ENCODE results near the gene SPTBN4.
"Not testable (repeated sequence)": the region's sequence is repeated elsewhere in the genome, so short reads cannot be mapped to it uniquely, and the experiment has no call there.

The SPTBN4 gene

DNA sequence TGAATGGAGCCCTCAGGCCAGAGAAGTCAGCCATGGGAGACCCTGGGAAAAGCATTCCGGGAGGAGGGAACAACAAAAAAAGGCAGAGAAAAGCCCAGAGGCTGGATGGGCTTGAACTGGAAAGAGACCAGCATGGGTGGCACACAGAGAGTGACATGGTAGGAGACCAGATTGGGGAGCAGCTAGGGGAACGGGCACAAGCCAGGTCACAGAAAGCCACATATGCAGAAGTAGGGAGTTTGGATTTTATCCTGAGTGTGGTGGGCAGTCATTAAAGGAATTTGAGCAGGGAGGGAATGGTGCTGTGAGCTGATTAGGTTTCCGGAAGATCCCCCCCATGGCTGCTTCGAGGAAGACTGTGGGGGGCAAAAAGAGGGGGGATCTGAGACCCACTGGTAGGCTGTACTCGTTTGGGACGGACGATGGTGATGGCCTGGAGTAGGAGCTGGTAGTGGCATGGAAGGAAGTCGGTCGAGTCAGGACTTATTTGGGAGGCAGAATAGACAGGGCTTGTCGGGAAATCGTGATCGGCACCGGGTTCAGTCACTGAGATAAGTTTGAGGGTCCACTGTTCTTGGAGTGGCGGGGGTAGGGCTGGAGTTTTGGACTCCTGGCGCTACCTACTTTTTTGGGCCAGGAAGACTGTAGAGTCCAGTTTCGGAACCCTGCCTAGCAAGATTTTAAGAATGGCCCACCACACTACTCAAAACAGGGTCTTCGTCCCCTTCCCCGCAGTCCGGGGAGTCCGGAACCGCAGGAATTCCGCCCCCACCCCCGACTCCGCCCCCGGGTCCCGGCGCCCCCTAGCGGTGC, 42.0 kb upstream of the SPTBN4 start:
- H3K79me1 ChIP-seq (replicated peaks; ENCODE audit: low read length, poor library complexity, severe bottlenecking), result peaks cover 6% of the 10 kb centered on the region
- WGBS, result 1% methylated on average over 20 of the region's 28 CpGs

GRCh38 chr19:40425450-40426287, 41.1 kb upstream of the SPTBN4 start, which contains the start of gene SERTAD1:
TSS of gene SERTAD1 (minus strand) at chr19:40425992. CDS start at chr19:40423546, 2,446 bp downstream.
- under 1% methylated on average over 61 of the region's 75 CpGs for WGBS
- no peak within 1 kb of the TSS for H2AFZ ChIP-seq (ENCODE audit: low read depth, low read length)
- peak within 1 kb of the TSS; percentile 85 for H4K91ac ChIP-seq (ENCODE audit: low read length)
- H3K4me2 ChIP-seq (ENCODE audit: low read length, poor library complexity, severe bottlenecking), result peak within 1 kb of the TSS; percentile 94
- H3K14ac ChIP-seq (ENCODE audit: low read length in 2 of 2), result peak within 1 kb of the TSS in 1 of 2 experiments; percentile 94
- peak within 1 kb of the TSS; percentile 75 for H2BK12ac ChIP-seq (ENCODE audit: low read length in 2 of 2)
- H3K23ac ChIP-seq (ENCODE audit: low read length in 2 of 2), result peak within 1 kb of the TSS; percentile 67 to 98
- peak within 1 kb of the TSS; percentile 73 to 89 for H3K4ac ChIP-seq (ENCODE audit: low read depth in 1 of 2, low read length in 2 of 2)
- peak within 1 kb of the TSS; percentile 88 for H2AK5ac ChIP-seq (ENCODE audit: low read length, severe bottlenecking)
- H3K27me3 ChIP-seq (ENCODE audit: control insufficient read depth in 1 of 2, insufficient read depth in 1 of 2, low read length in 2 of 2), result no peaks in the 10 kb centered on the region
- peak within 1 kb of the TSS; percentile 100 for H2BK15ac ChIP-seq (ENCODE audit: low read depth, poor library complexity, severe bottlenecking)
- peak within 1 kb of the TSS; percentile 80 to 86 for H3K4me3 ChIP-seq (ENCODE audit: insufficient read depth in 1 of 2, low read depth in 1 of 2, low read length in 2 of 2)
- H3K18ac ChIP-seq (ENCODE audit: low read depth in 1 of 2, low read length in 2 of 2), result peak within 1 kb of the TSS; percentile 86 to 96
- H3K4me1 ChIP-seq (ENCODE audit: control insufficient read depth, insufficient read depth, low read depth, low read length), result peaks cover 10% of the 10 kb centered on the region
- peak within 1 kb of the TSS; percentile 96 for H2BK120ac ChIP-seq (ENCODE audit: low read depth, low read length)
- H3K9me3 ChIP-seq (ENCODE audit: control insufficient read depth, low read length), result no peaks in the 10 kb centered on the region
- H3K36me3 ChIP-seq (ENCODE audit: control insufficient read depth in 1 of 2, insufficient read depth in 2 of 2, low read depth in 1 of 2, low read length in 2 of 2), result peaks cover 11 to 15% of the 10 kb centered on the region in 2 experiments
- H2BK5ac ChIP-seq (ENCODE audit: low read depth, low read length, poor library complexity, severe bottlenecking), result peak within 1 kb of the TSS; percentile 97
- peak within 1 kb of the TSS; percentile 99 for H3K9ac ChIP-seq (ENCODE audit: low read length)
- DNase-seq, result peak; percentile 99
- peaks cover 6% of the 10 kb centered on the region for H3K79me1 ChIP-seq (replicated peaks; ENCODE audit: low read length, poor library complexity, severe bottlenecking)
- H4K8ac ChIP-seq (ENCODE audit: low read length), result peak within 1 kb of the TSS; percentile 83
- H3K27ac ChIP-seq (ENCODE audit: low read length, poor library complexity, severe bottlenecking), result peak within 1 kb of the TSS; percentile 99

More for the DNA sequence above, 42.0 kb upstream of the SPTBN4 start:
- Histone ChIP-seq H3K27me3 (ENCODE audit: control insufficient read depth in 1 of 2, insufficient read depth in 1 of 2, low read length in 2 of 2) (no peaks in the 10 kb centered on the region), H3K27ac (ENCODE audit: low read length, poor library complexity, severe bottlenecking) (peak overlapping the region; percentile 99), H2BK120ac (ENCODE audit: low read depth, low read length) (peak overlapping the region; percentile 96), H3K9ac (ENCODE audit: low read length) (peak overlapping the region; percentile 99), H4K91ac (ENCODE audit: low read length) (peak overlapping the region; percentile 85), H2AK5ac (ENCODE audit: low read length, severe bottlenecking) (peak overlapping the region; percentile 88), H3K14ac (ENCODE audit: low read length in 2 of 2) (peak overlapping the region; percentile 43 to 94), H3K36me3 (ENCODE audit: control insufficient read depth in 1 of 2, insufficient read depth in 2 of 2, low read depth in 1 of 2, low read length in 2 of 2) (peaks cover 11 to 15% of the 10 kb centered on the region in 2 experiments), H2AFZ (ENCODE audit: low read depth, low read length) (no peak overlapping the region), H3K18ac (ENCODE audit: low read depth in 1 of 2, low read length in 2 of 2) (peak overlapping the region; percentile 86 to 96), H3K4me1 (ENCODE audit: control insufficient read depth, insufficient read depth, low read depth, low read length) (peaks cover 11% of the 10 kb centered on the region), H3K23ac (ENCODE audit: low read length in 2 of 2) (peak overlapping the region; percentile 67 to 98), H3K4me2 (ENCODE audit: low read length, poor library complexity, severe bottlenecking) (peak overlapping the region; percentile 94), H2BK12ac (ENCODE audit: low read length in 2 of 2) (peak overlapping the region; percentile 75), H4K8ac (ENCODE audit: low read length) (peak overlapping the region; percentile 83), H3K9me3 (ENCODE audit: control insufficient read depth, low read length) (no peaks in the 10 kb centered on the region), H2BK15ac (ENCODE audit: low read depth, poor library complexity, severe bottlenecking) (peak overlapping the region; percentile 100), H2BK5ac (ENCODE audit: low read depth, low read length, poor library complexity, severe bottlenecking) (peak overlapping the region; percentile 97), H3K4ac (ENCODE audit: low read depth in 1 of 2, low read length in 2 of 2) (peak overlapping the region; percentile 73 to 89), H3K4me3 (ENCODE audit: insufficient read depth in 1 of 2, low read depth in 1 of 2, low read length in 2 of 2) (peak overlapping the region; percentile 80 to 86)
- peak; percentile 41 for DNase-seq

DNA sequence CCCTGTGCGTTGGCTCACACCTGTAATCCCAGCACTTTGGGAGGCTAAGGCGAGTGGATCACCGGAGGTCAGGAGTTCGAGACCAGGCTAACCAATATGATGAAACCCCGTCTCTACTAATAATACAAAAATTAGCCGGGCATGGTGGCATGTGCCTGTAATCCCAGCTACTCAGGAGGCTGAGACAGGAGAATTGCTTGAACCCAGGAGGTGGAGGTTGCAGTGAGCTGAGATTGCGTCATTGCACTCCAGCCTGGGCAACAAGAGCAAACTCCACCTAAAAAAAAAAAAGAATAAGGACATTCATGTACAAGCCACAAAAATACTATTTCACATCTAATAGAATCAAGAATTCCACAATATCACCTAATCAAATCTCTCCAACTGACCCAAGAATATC, 38.6 kb upstream of the SPTBN4 start:
- not testable (repeated sequence) for H3K9ac ChIP-seq (ENCODE audit: low read length); H2BK15ac ChIP-seq (ENCODE audit: low read depth, poor library complexity, severe bottlenecking); H3K27me3 ChIP-seq (ENCODE audit: control insufficient read depth in 1 of 2, insufficient read depth in 1 of 2, low read length in 2 of 2); H3K23ac ChIP-seq (ENCODE audit: low read length in 2 of 2); H4K8ac ChIP-seq (ENCODE audit: low read length); H3K4ac ChIP-seq (ENCODE audit: low read depth in 1 of 2, low read length in 2 of 2); H3K36me3 ChIP-seq (ENCODE audit: control insufficient read depth in 1 of 2, insufficient read depth in 2 of 2, low read depth in 1 of 2, low read length in 2 of 2); H2BK12ac ChIP-seq (ENCODE audit: low read length in 2 of 2); H3K9me3 ChIP-seq (ENCODE audit: control insufficient read depth, low read length); H2BK5ac ChIP-seq (ENCODE audit: low read depth, low read length, poor library complexity, severe bottlenecking); H2AK5ac ChIP-seq (ENCODE audit: low read length, severe bottlenecking); DNase-seq; H3K4me3 ChIP-seq (ENCODE audit: insufficient read depth in 1 of 2, low read depth in 1 of 2, low read length in 2 of 2); H3K14ac ChIP-seq (ENCODE audit: low read length in 2 of 2); H3K4me2 ChIP-seq (ENCODE audit: low read length, poor library complexity, severe bottlenecking); H2AFZ ChIP-seq (ENCODE audit: low read depth, low read length); H4K91ac ChIP-seq (ENCODE audit: low read length); H2BK120ac ChIP-seq (ENCODE audit: low read depth, low read length); H3K27ac ChIP-seq (ENCODE audit: low read length, poor library complexity, severe bottlenecking); H3K79me1 ChIP-seq (replicated peaks; ENCODE audit: low read length, poor library complexity, severe bottlenecking); H3K18ac ChIP-seq (ENCODE audit: low read depth in 1 of 2, low read length in 2 of 2)
- H3K4me1 ChIP-seq (ENCODE audit: control insufficient read depth, insufficient read depth, low read depth, low read length), result peaks cover 10% of the 10 kb centered on the region
- 96% methylated on average over 7 of the region's 7 CpGs for WGBS

- not testable (repeated sequence) for H3K79me1 ChIP-seq (replicated peaks; ENCODE audit: low read length, poor library complexity, severe bottlenecking); H2AK5ac ChIP-seq (ENCODE audit: low read length, severe bottlenecking); H3K9me3 ChIP-seq (ENCODE audit: control insufficient read depth, low read length); H2BK5ac ChIP-seq (ENCODE audit: low read depth, low read length, poor library complexity, severe bottlenecking); H3K9ac ChIP-seq (ENCODE audit: low read length); H3K27me3 ChIP-seq (ENCODE audit: control insufficient read depth in 1 of 2, insufficient read depth in 1 of 2, low read length in 2 of 2); H4K8ac ChIP-seq (ENCODE audit: low read length); H3K4me1 ChIP-seq (ENCODE audit: control insufficient read depth, insufficient read depth, low read depth, low read length); H3K4me3 ChIP-seq (ENCODE audit: insufficient read depth in 1 of 2, low read depth in 1 of 2, low read length in 2 of 2); H2BK120ac ChIP-seq (ENCODE audit: low read depth, low read length); H2BK15ac ChIP-seq (ENCODE audit: low read depth, poor library complexity, severe bottlenecking); H3K14ac ChIP-seq (ENCODE audit: low read length in 2 of 2); H3K36me3 ChIP-seq (ENCODE audit: control insufficient read depth in 1 of 2, insufficient read depth in 2 of 2, low read depth in 1 of 2, low read length in 2 of 2); H4K91ac ChIP-seq (ENCODE audit: low read length); H3K27ac ChIP-seq (ENCODE audit: low read length, poor library complexity, severe bottlenecking); H2BK12ac ChIP-seq (ENCODE audit: low read length in 2 of 2); H3K4ac ChIP-seq (ENCODE audit: low read depth in 1 of 2, low read length in 2 of 2); H3K4me2 ChIP-seq (ENCODE audit: low read length, poor library complexity, severe bottlenecking); H3K23ac ChIP-seq (ENCODE audit: low read length in 2 of 2); DNase-seq; H2AFZ ChIP-seq (ENCODE audit: low read depth, low read length)
- WGBS, result 96% methylated on average over 7 of the region's 10 CpGs
- H3K18ac ChIP-seq (ENCODE audit: low read depth in 1 of 2, low read length in 2 of 2), result peak overlapping the region in 1 of 2 experiments; percentile 21
Observed at GRCh38 chr19:40430242-40430641, 36.6 kb upstream of the SPTBN4 start.
